GM12878 (cell line): Measurements from ENCODE around the gene LHX6.

Experiments used
- CBFB ChIP-seq: IDR thresholded peaks from 2 replicates; pipeline ENCODE4 v1.6.1; 2016; ENCODE audit warnings: antibody characterized with exemption, low read depth
- CBX5 ChIP-seq: sonication (generic); IDR thresholded peaks from 2 replicates; pipeline ENCODE4 v1.6.1; 2016; ENCODE audit warnings: low read depth, moderate library complexity, mild to moderate bottlenecking, inconsistent platforms
- CTCF ChIP-seq, 3 experiments: IDR thresholded peaks in 2 of 3; conservative IDR thresholded peaks in 1 of 3; 2 replicates each; pipeline ENCODE4 v1.5.1; 2011; ENCODE audit warnings: low read depth in 3 of 3, low read length in 3 of 3, mild to moderate bottlenecking in 3 of 3, control low read depth in 2 of 3, moderate library complexity in 2 of 3, inconsistent platforms in 1 of 3, mixed read lengths in 1 of 3; ENCODE audit not compliant: control insufficient read depth in 2 of 3, insufficient read depth in 1 of 3; ENCODE audit errors: extremely low read depth in 1 of 3
- FOXM1 ChIP-seq: IDR thresholded peaks from 2 replicates; pipeline ENCODE4 v1.6.1; 2012; ENCODE audit warnings: low read depth, mild to moderate bottlenecking, inconsistent platforms, low read length, moderate library complexity
- GABPA ChIP-seq: IDR thresholded peaks from 2 replicates; pipeline ENCODE4 v1.6.1; 2014; ENCODE audit warnings: antibody characterized with exemption, low read depth, mild to moderate bottlenecking, inconsistent platforms
- RAD21 ChIP-seq: IDR thresholded peaks from 2 replicates; pipeline ENCODE4 v1.6.1; 2011; ENCODE audit warnings: mild to moderate bottlenecking, low read depth, low read length, moderate library complexity; ENCODE audit not compliant: insufficient read depth
- SUZ12 ChIP-seq: fragments of 200-600 bp; sonication (generic); IDR thresholded peaks from one replicate; pipeline ENCODE4 v1.6.1; 2018; ENCODE audit warnings: antibody characterized with exemption, mild to moderate bottlenecking; ENCODE audit not compliant: unreplicated experiment
- ZNF274 ChIP-seq: IDR thresholded peaks from one replicate; pipeline ENCODE4 v1.8.0; 2011; ENCODE audit not compliant: insufficient read length, insufficient read depth
- TF ChIP-seq, protein P1 (sequence below): fragments of 450-650 bp; IDR thresholded peaks from 2 replicates; pipeline ENCODE4 v1.6.1; 2018; ENCODE audit warnings: mild to moderate bottlenecking, low read depth, moderate library complexity; ENCODE audit not compliant: partially characterized antibody
- TF ChIP-seq, protein P2 (sequence below): fragments of 450-650 bp; formaldehyde crosslinking; IDR thresholded peaks from 2 replicates; pipeline ENCODE4 v1.4.0; 2020; ENCODE audit warnings: mild to moderate bottlenecking, moderate library complexity

- TF ChIP-seq RAD21 (no peak), ZNF274 (no peak), FOXM1 (no peak), SUZ12 (no peak), CTCF (IDR thresholded peaks at IDR 0.05 in 2 of 3, conservative IDR thresholded peaks at IDR 0.05 in 1 of 3; ENCODE audit: control insufficient read depth in 2 of 3, extremely low read depth in 1 of 3, insufficient read depth in 1 of 3, low read depth in 3 of 3, low read length in 3 of 3) (no peak), GABPA (no peak), CBFB (no peak), CBX5 (no peak)
- TF ChIP-seq, protein P1, sequence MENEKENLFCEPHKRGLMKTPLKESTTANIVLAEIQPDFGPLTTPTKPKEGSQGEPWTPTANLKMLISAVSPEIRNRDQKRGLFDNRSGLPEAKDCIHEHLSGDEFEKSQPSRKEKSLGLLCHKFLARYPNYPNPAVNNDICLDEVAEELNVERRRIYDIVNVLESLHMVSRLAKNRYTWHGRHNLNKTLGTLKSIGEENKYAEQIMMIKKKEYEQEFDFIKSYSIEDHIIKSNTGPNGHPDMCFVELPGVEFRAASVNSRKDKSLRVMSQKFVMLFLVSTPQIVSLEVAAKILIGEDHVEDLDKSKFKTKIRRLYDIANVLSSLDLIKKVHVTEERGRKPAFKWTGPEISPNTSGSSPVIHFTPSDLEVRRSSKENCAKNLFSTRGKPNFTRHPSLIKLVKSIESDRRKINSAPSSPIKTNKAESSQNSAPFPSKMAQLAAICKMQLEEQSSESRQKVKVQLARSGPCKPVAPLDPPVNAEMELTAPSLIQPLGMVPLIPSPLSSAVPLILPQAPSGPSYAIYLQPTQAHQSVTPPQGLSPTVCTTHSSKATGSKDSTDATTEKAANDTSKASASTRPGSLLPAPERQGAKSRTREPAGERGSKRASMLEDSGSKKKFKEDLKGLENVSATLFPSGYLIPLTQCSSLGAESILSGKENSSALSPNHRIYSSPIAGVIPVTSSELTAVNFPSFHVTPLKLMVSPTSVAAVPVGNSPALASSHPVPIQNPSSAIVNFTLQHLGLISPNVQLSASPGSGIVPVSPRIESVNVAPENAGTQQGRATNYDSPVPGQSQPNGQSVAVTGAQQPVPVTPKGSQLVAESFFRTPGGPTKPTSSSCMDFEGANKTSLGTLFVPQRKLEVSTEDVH = no peak
- TF ChIP-seq, protein P2, sequence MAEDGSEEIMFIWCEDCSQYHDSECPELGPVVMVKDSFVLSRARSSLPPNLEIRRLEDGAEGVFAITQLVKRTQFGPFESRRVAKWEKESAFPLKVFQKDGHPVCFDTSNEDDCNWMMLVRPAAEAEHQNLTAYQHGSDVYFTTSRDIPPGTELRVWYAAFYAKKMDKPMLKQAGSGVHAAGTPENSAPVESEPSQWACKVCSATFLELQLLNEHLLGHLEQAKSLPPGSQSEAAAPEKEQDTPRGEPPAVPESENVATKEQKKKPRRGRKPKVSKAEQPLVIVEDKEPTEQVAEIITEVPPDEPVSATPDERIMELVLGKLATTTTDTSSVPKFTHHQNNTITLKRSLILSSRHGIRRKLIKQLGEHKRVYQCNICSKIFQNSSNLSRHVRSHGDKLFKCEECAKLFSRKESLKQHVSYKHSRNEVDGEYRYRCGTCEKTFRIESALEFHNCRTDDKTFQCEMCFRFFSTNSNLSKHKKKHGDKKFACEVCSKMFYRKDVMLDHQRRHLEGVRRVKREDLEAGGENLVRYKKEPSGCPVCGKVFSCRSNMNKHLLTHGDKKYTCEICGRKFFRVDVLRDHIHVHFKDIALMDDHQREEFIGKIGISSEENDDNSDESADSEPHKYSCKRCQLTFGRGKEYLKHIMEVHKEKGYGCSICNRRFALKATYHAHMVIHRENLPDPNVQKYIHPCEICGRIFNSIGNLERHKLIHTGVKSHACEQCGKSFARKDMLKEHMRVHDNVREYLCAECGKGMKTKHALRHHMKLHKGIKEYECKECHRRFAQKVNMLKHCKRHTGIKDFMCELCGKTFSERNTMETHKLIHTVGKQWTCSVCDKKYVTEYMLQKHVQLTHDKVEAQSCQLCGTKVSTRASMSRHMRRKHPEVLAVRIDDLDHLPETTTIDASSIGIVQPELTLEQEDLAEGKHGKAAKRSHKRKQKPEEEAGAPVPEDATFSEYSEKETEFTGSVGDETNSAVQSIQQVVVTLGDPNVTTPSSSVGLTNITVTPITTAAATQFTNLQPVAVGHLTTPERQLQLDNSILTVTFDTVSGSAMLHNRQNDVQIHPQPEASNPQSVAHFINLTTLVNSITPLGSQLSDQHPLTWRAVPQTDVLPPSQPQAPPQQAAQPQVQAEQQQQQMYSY (CRISPR knock-in tag) = no peak
These were observed 39.5 kb upstream of the LHX6 start for GRCh38 chr9:122268041-122268814.
